K562 (cell line): ENCODE results near the gene FAM43B. TPM values are rescaled to one million over a fixed set of nuclear protein-coding genes. Genes with fewer than 3 reads are reported as not detected.

Experiments used
- CCNT2 ChIP-seq: IDR thresholded peaks from 2 replicates; pipeline ENCODE4 v1.6.1; 2011; ENCODE audit warnings: borderline replicate concordance, low read depth, mild to moderate bottlenecking, moderate library complexity, mixed read lengths, low read length; ENCODE audit not compliant: insufficient read length; ENCODE audit errors: extremely low read depth
- FIP1L1 ChIP-seq: fragments of 200-400 bp; formaldehyde crosslinking; IDR thresholded peaks from 2 replicates; pipeline ENCODE4 v1.6.1; 2018; ENCODE audit warnings: mild to moderate bottlenecking, low read depth, low read length; ENCODE audit not compliant: poor library complexity, severe bottlenecking
- GABPB1 ChIP-seq: sonication (generic); formaldehyde crosslinking; IDR thresholded peaks from 2 replicates; pipeline ENCODE4 v1.8.0; 2022; ENCODE audit warnings: mild to moderate bottlenecking, missing genetic modification reagents
- HDAC1 ChIP-seq, 2 experiments: fragments of 450-650 bp; IDR thresholded peaks; 2 replicates each; pipeline ENCODE4 v1.6.1; 2016 to 2017; ENCODE audit warnings: inconsistent platforms in 1 of 2, mild to moderate bottlenecking in 1 of 2, moderate library complexity in 1 of 2
- HIVEP1 ChIP-seq: fragments of 250-450 bp; sonication (Bioruptor Pico); IDR thresholded peaks from 2 replicates; pipeline ENCODE4 v1.4.0; 2020; ENCODE audit warnings: mild to moderate bottlenecking
- HMG20A ChIP-seq: fragments of 450-650 bp; formaldehyde crosslinking; conservative IDR thresholded peaks from 2 replicates; pipeline ENCODE4 v1.4.0; 2020; ENCODE audit warnings: mild to moderate bottlenecking, mixed read lengths
- KDM5B ChIP-seq: fragments of 200-600 bp; sonication (generic); IDR thresholded peaks from 2 replicates; pipeline ENCODE4 v1.6.1; 2012; ENCODE audit warnings: low read depth, mild to moderate bottlenecking, moderate library complexity, low read length, control low read depth, inconsistent platforms; ENCODE audit not compliant: insufficient replicate concordance
- MECOM ChIP-seq: fragments of 250-450 bp; sonication (Bioruptor Pico); IDR thresholded peaks from 2 replicates; pipeline ENCODE4 v1.8.0; 2022; ENCODE audit warnings: inconsistent platforms
- MEF2D ChIP-seq: conservative IDR thresholded peaks from 2 replicates; pipeline ENCODE4 v1.6.1; 2016; ENCODE audit warnings: low read depth, missing genetic modification characterization, missing compliant biosample characterization
- NFE2 ChIP-seq: IDR thresholded peaks from 2 replicates; pipeline ENCODE4 v1.6.1; 2014; ENCODE audit warnings: antibody characterized with exemption, low read depth
- PHF21A ChIP-seq: fragments of 450-650 bp; IDR thresholded peaks from 2 replicates; pipeline ENCODE4 v1.6.1; 2017; ENCODE audit warnings: low read depth, borderline replicate concordance
- RB1 ChIP-seq: fragments of 450-650 bp; IDR thresholded peaks from 2 replicates; pipeline ENCODE4 v1.6.1; 2017; ENCODE audit warnings: low read depth, mild to moderate bottlenecking
- RBM14 ChIP-seq: fragments of 200-400 bp; formaldehyde crosslinking; IDR thresholded peaks from 2 replicates; pipeline ENCODE4 v1.6.1; 2018; ENCODE audit warnings: low read depth, mild to moderate bottlenecking, low read length, moderate library complexity, borderline replicate concordance; ENCODE audit not compliant: insufficient read depth
- RREB1 ChIP-seq: fragments of 250-450 bp; sonication (Bioruptor Pico); IDR thresholded peaks from 2 replicates; pipeline ENCODE4 v1.4.0; 2020
- STAT5B ChIP-seq: fragments of 250-450 bp; sonication (Bioruptor Pico); IDR thresholded peaks from 2 replicates; pipeline ENCODE4 v1.8.0; 2021; ENCODE audit warnings: mild to moderate bottlenecking, inconsistent platforms
- ZFP1 ChIP-seq: fragments of 450-650 bp; formaldehyde crosslinking; IDR thresholded peaks from 2 replicates; pipeline ENCODE4 v1.4.0; 2020; ENCODE audit warnings: mild to moderate bottlenecking, mixed read lengths
- ZNF778 ChIP-seq: fragments of 450-650 bp; formaldehyde crosslinking; IDR thresholded peaks from 2 replicates; pipeline ENCODE4 v1.4.0; 2020; ENCODE audit warnings: mild to moderate bottlenecking, moderate library complexity
- polyA plus RNA-seq, 8 experiments: library from polyadenylated mRNA; depleted of rRNA in 4 of 8; stranded (reverse) in 5 of 8; unstranded in 3 of 8; fragments of >200 nt; fragmentation: Nextera tagmentation in 2 of 8; fragmentation: Illumina TruSeq in 1 of 8; extraction: Ambion mirVana in 2 of 8; extraction: Trizol in 1 of 8; gene quantifications; 2 replicates each; pipeline versions ENCODE4 v1.2.1 to v1.2.3, GENCODE V29; 2011 to 2014; ENCODE audit warnings: inconsistent platforms in 1 of 8, missing spikeins in 1 of 8
- total RNA-seq, 7 experiments: library from RNA; depleted of rRNA in 6 of 7; stranded (reverse); fragments of >200 nt in 6 of 7; fragmentation: Illumina TruSeq in 2 of 7; extraction: Trizol in 2 of 7; gene quantifications; 2 replicates each; pipeline versions ENCODE4 v1.2.1 to v1.2.3, GENCODE V29; 2011 to 2021; ENCODE audit warnings: low replicate concordance in 1 of 7
- TF ChIP-seq, protein P1 (sequence below): sonication (generic); formaldehyde crosslinking; IDR thresholded peaks from 2 replicates; pipeline ENCODE4 v1.8.0; 2022; ENCODE audit warnings: mild to moderate bottlenecking, low read depth, missing genetic modification reagents
- TF ChIP-seq, protein P2 (sequence below): fragments of 450-650 bp; formaldehyde crosslinking; IDR thresholded peaks from 2 replicates; pipeline ENCODE4 v1.4.0; 2022; ENCODE audit warnings: missing genetic modification characterization
- TF ChIP-seq, protein P3 (sequence below): fragments of 250-450 bp; sonication (Bioruptor Pico); IDR thresholded peaks from 2 replicates; pipeline ENCODE4 v1.8.0; 2021; ENCODE audit warnings: moderate library complexity, mild to moderate bottlenecking, inconsistent platforms

The FAM43B gene
- total and polyA plus RNA-seq, 9 of the 15 experiments (the other 6 are each of a cell fraction or from before 2014, with no cell fraction given), result not detected

DNA sequence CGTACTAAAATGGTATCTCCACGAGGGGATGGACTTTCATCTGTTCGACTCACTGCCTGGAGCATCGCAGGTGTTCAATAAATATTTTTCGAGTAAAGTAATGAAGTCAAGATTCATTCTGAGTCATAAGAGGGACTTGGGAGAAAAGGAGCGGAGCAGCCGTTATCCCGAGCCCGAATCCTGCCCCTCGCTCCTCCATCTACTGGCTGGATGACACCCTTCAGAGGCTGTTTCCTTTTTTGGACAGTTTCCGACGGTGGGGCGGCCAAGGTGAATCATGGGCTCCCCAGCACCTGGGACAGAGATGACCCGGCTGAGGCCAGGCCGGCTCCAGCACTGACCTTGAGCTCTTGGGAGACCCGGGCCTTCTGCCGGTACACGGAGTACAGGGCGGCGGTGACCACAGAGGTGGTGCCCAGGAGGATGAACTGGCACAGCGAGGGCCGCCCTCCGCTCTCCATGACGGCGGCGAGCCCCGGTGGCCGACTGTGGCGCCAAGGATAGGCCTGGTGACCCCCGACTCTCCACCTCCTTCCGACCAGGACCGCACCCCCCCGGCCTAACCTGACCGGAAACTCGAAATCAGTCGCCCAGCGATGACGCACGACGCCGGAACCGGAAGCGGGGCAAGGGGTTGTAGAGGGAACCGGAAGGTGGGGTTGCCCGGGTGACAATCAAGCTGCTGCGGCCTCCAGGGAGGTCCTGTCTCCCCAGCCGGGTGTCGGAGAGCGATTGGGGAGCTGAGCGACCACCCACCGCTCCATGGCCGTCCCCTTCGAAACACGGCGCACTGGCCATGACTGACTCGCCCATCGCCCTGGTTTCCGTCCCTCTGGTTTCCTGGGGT is 44.6 kb upstream of the FAM43B start, which contains the start of gene MUL1 (continued):
- TF ChIP-seq RREB1 (CRISPR knock-in tag), result no peak
- TF ChIP-seq STAT5B (CRISPR knock-in tag), result no peak
- TF ChIP-seq RBM14, result no peak
- peak; percentile 56 for TF ChIP-seq KDM5B
- no peak for TF ChIP-seq MECOM (CRISPR knock-in tag)
- TF ChIP-seq NFE2, result peak; percentile 1; the same call in 1 of the 2 replicates
- no peak for TF ChIP-seq MEF2D
- no peak for TF ChIP-seq HIVEP1 (CRISPR knock-in tag)
- no peak for TF ChIP-seq PHF21A
- TF ChIP-seq CCNT2, result no peak
- no peak for TF ChIP-seq HMG20A (CRISPR knock-in tag)
- no peak for TF ChIP-seq ZFP1
- TF ChIP-seq GABPB1 (CRISPR knock-in tag), result peak; percentile 98
- TF ChIP-seq ZNF778 (CRISPR knock-in tag), result no peak
- no peak for TF ChIP-seq FIP1L1
- TF ChIP-seq, protein P1, sequence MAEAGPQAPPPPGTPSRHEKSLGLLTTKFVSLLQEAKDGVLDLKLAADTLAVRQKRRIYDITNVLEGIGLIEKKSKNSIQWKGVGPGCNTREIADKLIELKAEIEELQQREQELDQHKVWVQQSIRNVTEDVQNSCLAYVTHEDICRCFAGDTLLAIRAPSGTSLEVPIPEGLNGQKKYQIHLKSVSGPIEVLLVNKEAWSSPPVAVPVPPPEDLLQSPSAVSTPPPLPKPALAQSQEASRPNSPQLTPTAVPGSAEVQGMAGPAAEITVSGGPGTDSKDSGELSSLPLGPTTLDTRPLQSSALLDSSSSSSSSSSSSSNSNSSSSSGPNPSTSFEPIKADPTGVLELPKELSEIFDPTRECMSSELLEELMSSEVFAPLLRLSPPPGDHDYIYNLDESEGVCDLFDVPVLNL, result peak; percentile 52; the same call in 1 of the 2 replicates
- TF ChIP-seq HDAC1 (IDR thresholded peaks at IDR 0.05), result peak in 1 of 2 experiments; percentile 95; a peak in 2 of 4 replicates
- TF ChIP-seq RB1, result peak; percentile 62; the same call in 1 of the 2 replicates
- TF ChIP-seq, protein P2, sequence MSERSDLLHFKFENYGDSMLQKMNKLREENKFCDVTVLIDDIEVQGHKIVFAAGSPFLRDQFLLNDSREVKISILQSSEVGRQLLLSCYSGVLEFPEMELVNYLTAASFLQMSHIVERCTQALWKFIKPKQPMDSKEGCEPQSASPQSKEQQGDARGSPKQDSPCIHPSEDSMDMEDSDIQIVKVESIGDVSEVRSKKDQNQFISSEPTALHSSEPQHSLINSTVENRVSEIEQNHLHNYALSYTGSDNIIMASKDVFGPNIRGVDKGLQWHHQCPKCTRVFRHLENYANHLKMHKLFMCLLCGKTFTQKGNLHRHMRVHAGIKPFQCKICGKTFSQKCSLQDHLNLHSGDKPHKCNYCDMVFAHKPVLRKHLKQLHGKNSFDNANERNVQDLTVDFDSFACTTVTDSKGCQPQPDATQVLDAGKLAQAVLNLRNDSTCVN (CRISPR knock-in tag), result no peak
- TF ChIP-seq, protein P3, sequence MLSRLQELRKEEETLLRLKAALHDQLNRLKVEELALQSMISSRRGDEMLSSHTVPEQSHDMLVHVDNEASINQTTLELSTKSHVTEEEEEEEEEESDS (CRISPR knock-in tag), result no peak
